Neural cell (in vitro differentiated cells): ENCODE data around the gene BNC2. TPM values are rescaled to one million over a fixed set of nuclear protein-coding genes. Genes with fewer than 3 reads are reported as not detected.

Source experiments
- H2AFZ ChIP-seq: fragments of 200-600, 300-800 bp; sonication (generic), shearing (Covaris generic); 2 replicates; pipeline ENCODE4 v1.6.0; 2014; ENCODE audit warnings: low read depth, mild to moderate bottlenecking, antibody characterized with exemption, low read length, moderate library complexity
- H3F3A ChIP-seq: fragments of 200-600 bp; shearing (Covaris generic); 2 replicates; pipeline ENCODE4 v1.6.1; 2016; ENCODE audit warnings: mild to moderate bottlenecking, moderate library complexity, mixed read lengths, antibody characterized with exemption, low read length; ENCODE audit not compliant: insufficient read depth, poor library complexity, severe bottlenecking
- H3K27ac ChIP-seq: fragments of 200-600, 300-800 bp; sonication (generic), shearing (Covaris generic); 2 replicates; pipeline ENCODE4 v1.5.1; 2014; ENCODE audit warnings: mild to moderate bottlenecking, low read length, moderate library complexity
- H3K27me3 ChIP-seq: fragments of 300-800, 200-600 bp; sonication (generic), shearing (Covaris generic); 2 replicates; pipeline ENCODE4 v1.6.0; 2014; ENCODE audit warnings: mild to moderate bottlenecking, low read depth, low read length, moderate library complexity; ENCODE audit not compliant: insufficient read depth
- H3K36me3 ChIP-seq: fragments of 300-800, 200-600 bp; sonication (generic), shearing (Covaris generic); 2 replicates; pipeline ENCODE4 v1.5.1; 2014; ENCODE audit warnings: mild to moderate bottlenecking, antibody characterized with exemption, low read length, moderate library complexity; ENCODE audit not compliant: insufficient read depth
- H3K4me2 ChIP-seq: fragments of 300-800, 200-600 bp; sonication (generic), shearing (Covaris generic); 2 replicates; pipeline ENCODE4 v1.6.0; 2014; ENCODE audit warnings: mild to moderate bottlenecking, low read length
- H3K4me3 ChIP-seq: fragments of 300-800, 200-600 bp; sonication (generic), shearing (Covaris generic); 2 replicates; pipeline ENCODE4 v1.5.1; 2014; ENCODE audit warnings: mild to moderate bottlenecking, low read length, moderate library complexity
- H3K79me2 ChIP-seq: fragments of 200-600 bp; shearing (Covaris generic); replicated peaks from 2 replicates; pipeline ENCODE4 v1.6.0; 2014; ENCODE audit warnings: mild to moderate bottlenecking, low read length, moderate library complexity; ENCODE audit not compliant: insufficient read depth
- H3K9ac ChIP-seq: fragments of 300-800, 200-600 bp; sonication (generic), shearing (Covaris generic); 2 replicates; pipeline ENCODE4 v1.6.1; 2016; ENCODE audit warnings: mild to moderate bottlenecking, low read length, mixed read lengths
- H3K9me2 ChIP-seq: fragments of 200-600 bp; shearing (Covaris generic); 2 replicates; pipeline ENCODE4 v1.6.1; 2016; ENCODE audit warnings: mild to moderate bottlenecking, low read length, mixed read lengths; ENCODE audit not compliant: insufficient read depth
- H3K9me3 ChIP-seq: fragments of 200-600, 300-800 bp; sonication (generic), shearing (Covaris generic); 2 replicates; pipeline ENCODE4 v1.6.1; 2016; ENCODE audit warnings: mild to moderate bottlenecking, mixed run types, low read length, moderate library complexity, mixed read lengths
- H4K20me1 ChIP-seq: fragments of 200-600 bp; shearing (Covaris generic); 2 replicates; pipeline ENCODE4 v1.6.1; 2016; ENCODE audit warnings: mild to moderate bottlenecking, mixed run types; ENCODE audit not compliant: insufficient read depth
- EP300 ChIP-seq: fragments of 450-650 bp; conservative IDR thresholded peaks from 2 replicates; pipeline ENCODE4 v1.6.1; 2014; ENCODE audit warnings: antibody characterized with exemption, mild to moderate bottlenecking, moderate library complexity; ENCODE audit not compliant: poor library complexity, severe bottlenecking
- EZH2 ChIP-seq: fragments of 200-600, 300-800 bp; shearing (Covaris generic), sonication (generic); IDR thresholded peaks from 2 replicates; pipeline ENCODE4 v1.6.1; 2014; ENCODE audit warnings: antibody characterized with exemption, low read length, borderline replicate concordance, mild to moderate bottlenecking; ENCODE audit not compliant: insufficient read depth, poor library complexity, severe bottlenecking
- MXI1 ChIP-seq: fragments of 450-650 bp; conservative IDR thresholded peaks from 2 replicates; pipeline ENCODE4 v1.6.1; 2014; ENCODE audit warnings: antibody characterized with exemption, mild to moderate bottlenecking; ENCODE audit not compliant: poor library complexity, severe bottlenecking
- POLR2AphosphoS5 ChIP-seq: IDR thresholded peaks from 2 replicates; pipeline ENCODE4 v1.6.1; 2012
- RAD21 ChIP-seq: fragments of 450-650 bp; conservative IDR thresholded peaks from 2 replicates; pipeline ENCODE4 v1.6.1; 2014; ENCODE audit warnings: antibody characterized with exemption, mild to moderate bottlenecking, moderate library complexity
- SMC3 ChIP-seq: fragments of 450-650 bp; conservative IDR thresholded peaks from 2 replicates; pipeline ENCODE4 v1.6.1; 2014; ENCODE audit warnings: antibody characterized with exemption, mild to moderate bottlenecking, moderate library complexity; ENCODE audit not compliant: poor library complexity
- TAF1 ChIP-seq: IDR thresholded peaks from 2 replicates; pipeline ENCODE4 v1.6.1; 2012; ENCODE audit warnings: low read depth
- polyA minus RNA-seq: library from RNA; depleted of rRNA, polyadenylated mRNA; stranded (reverse); fragments of >200 nt; gene quantifications from 2 replicates; pipeline ENCODE4 v1.2.3, GENCODE V29; 2014
- polyA plus RNA-seq: library from polyadenylated mRNA; depleted of rRNA; stranded (reverse); fragments of >200 nt; gene quantifications from 2 replicates; pipeline ENCODE4 v1.2.3, GENCODE V29; 2014
- TF ChIP-seq, protein P1 (sequence below): fragments of 450-650 bp; IDR thresholded peaks from 2 replicates; pipeline ENCODE4 v1.5.1; 2014; ENCODE audit warnings: antibody characterized with exemption, mild to moderate bottlenecking, moderate library complexity; ENCODE audit not compliant: poor library complexity, severe bottlenecking
- TF ChIP-seq, protein P2 (sequence below): IDR thresholded peaks from 2 replicates; pipeline ENCODE4 v1.6.1; 2012; ENCODE audit warnings: borderline replicate concordance

Gene BNC2, protein sequence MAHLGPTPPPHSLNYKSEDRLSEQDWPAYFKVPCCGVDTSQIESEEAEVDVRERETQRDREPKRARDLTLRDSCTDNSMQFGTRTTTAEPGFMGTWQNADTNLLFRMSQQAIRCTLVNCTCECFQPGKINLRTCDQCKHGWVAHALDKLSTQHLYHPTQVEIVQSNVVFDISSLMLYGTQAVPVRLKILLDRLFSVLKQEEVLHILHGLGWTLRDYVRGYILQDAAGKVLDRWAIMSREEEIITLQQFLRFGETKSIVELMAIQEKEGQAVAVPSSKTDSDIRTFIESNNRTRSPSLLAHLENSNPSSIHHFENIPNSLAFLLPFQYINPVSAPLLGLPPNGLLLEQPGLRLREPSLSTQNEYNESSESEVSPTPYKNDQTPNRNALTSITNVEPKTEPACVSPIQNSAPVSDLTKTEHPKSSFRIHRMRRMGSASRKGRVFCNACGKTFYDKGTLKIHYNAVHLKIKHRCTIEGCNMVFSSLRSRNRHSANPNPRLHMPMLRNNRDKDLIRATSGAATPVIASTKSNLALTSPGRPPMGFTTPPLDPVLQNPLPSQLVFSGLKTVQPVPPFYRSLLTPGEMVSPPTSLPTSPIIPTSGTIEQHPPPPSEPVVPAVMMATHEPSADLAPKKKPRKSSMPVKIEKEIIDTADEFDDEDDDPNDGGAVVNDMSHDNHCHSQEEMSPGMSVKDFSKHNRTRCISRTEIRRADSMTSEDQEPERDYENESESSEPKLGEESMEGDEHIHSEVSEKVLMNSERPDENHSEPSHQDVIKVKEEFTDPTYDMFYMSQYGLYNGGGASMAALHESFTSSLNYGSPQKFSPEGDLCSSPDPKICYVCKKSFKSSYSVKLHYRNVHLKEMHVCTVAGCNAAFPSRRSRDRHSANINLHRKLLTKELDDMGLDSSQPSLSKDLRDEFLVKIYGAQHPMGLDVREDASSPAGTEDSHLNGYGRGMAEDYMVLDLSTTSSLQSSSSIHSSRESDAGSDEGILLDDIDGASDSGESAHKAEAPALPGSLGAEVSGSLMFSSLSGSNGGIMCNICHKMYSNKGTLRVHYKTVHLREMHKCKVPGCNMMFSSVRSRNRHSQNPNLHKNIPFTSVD
- polyA plus RNA-seq (1.2 and 1.3 TPM in 2 replicates), polyA minus RNA-seq (4.9 and 8.1 TPM in 2 replicates)

DNA sequence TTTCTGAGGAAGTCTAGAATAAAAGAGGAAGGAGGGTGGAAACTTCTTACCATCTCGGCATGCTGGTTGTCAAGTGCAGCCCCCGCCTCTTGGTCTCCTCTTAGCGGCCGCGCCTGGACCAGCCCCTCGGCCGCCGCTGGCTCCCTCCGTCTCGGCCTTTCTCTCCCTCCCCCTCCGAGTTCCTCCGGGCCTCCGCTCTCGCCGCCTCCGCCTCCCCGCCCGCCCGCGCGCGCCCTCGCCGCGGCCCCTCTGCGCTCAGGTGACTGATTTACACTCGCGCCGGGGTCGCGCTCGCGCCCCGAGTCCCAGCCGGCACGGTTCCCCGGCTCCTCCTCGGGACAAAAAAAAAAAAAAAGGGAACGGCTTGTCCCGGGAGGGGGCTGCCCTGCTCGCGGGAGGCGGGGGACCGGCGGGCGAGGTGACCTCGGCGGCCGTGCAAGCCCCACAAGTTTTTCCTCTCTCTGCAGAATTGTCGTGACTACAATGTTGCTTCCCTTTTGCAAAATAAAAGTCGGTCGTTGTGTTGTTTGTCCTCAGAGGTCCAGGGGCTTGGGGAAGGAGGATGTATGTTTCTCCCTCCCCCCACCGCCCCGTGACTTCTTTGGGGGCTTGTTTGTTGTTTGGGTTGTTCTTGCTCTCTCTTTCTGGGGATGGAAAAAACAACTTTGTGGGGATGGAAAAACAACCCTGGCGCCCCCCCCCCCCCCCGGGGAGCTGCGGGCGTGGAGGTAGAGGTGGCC, at the start of gene BNC2:
Gene BNC2, minus strand, starts transcription at position 75 of the 740 bp plus-strand sequence. Its CDS starts 22 bp downstream, at position 53.
- H3F3A ChIP-seq: no peaks in the 10 kb centered on the region

DNA sequence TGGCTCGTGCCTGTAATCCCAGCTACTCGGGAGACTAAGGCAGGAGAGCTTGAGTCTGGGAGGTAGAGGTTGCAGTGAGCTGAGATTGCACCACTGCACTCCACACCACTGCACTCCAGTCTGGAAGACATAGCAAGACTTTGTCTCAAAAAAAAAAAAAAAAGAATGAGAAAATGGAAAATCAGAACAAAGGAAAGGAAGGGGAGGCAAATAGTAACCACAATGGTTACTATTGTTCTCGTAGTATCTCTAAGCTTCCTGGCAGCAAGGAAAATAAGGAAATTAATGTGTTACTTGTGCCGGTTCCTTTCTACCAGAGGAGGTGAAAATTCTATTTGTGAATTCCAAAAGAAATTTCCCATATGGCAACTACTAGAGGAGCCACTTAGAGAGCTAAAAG, 48.5 kb upstream of the BNC2 start:
- Histone ChIP-seq H3K9ac (no peak overlapping the region), H3K4me2 (no peak overlapping the region), H3K79me2 (no peaks in the 10 kb centered on the region), H2AFZ (no peak overlapping the region), H4K20me1 (no peaks in the 10 kb centered on the region), H3K27me3 (no peaks in the 10 kb centered on the region), H3K9me3 (no peaks in the 10 kb centered on the region), H3K27ac (no peak overlapping the region), H3F3A (no peaks in the 10 kb centered on the region), H3K4me3 (no peak overlapping the region), H3K36me3 (no peaks in the 10 kb centered on the region), H3K9me2 (no peaks in the 10 kb centered on the region)
- TF ChIP-seq POLR2AphosphoS5: no peak
- no peak for TF ChIP-seq TAF1
- no peak for TF ChIP-seq EP300
- TF ChIP-seq, protein P1, sequence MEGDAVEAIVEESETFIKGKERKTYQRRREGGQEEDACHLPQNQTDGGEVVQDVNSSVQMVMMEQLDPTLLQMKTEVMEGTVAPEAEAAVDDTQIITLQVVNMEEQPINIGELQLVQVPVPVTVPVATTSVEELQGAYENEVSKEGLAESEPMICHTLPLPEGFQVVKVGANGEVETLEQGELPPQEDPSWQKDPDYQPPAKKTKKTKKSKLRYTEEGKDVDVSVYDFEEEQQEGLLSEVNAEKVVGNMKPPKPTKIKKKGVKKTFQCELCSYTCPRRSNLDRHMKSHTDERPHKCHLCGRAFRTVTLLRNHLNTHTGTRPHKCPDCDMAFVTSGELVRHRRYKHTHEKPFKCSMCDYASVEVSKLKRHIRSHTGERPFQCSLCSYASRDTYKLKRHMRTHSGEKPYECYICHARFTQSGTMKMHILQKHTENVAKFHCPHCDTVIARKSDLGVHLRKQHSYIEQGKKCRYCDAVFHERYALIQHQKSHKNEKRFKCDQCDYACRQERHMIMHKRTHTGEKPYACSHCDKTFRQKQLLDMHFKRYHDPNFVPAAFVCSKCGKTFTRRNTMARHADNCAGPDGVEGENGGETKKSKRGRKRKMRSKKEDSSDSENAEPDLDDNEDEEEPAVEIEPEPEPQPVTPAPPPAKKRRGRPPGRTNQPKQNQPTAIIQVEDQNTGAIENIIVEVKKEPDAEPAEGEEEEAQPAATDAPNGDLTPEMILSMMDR: no peak
- TF ChIP-seq MXI1: no peak
- no peak for TF ChIP-seq RAD21
- TF ChIP-seq, protein P2, sequence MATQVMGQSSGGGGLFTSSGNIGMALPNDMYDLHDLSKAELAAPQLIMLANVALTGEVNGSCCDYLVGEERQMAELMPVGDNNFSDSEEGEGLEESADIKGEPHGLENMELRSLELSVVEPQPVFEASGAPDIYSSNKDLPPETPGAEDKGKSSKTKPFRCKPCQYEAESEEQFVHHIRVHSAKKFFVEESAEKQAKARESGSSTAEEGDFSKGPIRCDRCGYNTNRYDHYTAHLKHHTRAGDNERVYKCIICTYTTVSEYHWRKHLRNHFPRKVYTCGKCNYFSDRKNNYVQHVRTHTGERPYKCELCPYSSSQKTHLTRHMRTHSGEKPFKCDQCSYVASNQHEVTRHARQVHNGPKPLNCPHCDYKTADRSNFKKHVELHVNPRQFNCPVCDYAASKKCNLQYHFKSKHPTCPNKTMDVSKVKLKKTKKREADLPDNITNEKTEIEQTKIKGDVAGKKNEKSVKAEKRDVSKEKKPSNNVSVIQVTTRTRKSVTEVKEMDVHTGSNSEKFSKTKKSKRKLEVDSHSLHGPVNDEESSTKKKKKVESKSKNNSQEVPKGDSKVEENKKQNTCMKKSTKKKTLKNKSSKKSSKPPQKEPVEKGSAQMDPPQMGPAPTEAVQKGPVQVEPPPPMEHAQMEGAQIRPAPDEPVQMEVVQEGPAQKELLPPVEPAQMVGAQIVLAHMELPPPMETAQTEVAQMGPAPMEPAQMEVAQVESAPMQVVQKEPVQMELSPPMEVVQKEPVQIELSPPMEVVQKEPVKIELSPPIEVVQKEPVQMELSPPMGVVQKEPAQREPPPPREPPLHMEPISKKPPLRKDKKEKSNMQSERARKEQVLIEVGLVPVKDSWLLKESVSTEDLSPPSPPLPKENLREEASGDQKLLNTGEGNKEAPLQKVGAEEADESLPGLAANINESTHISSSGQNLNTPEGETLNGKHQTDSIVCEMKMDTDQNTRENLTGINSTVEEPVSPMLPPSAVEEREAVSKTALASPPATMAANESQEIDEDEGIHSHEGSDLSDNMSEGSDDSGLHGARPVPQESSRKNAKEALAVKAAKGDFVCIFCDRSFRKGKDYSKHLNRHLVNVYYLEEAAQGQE: no peak
- TF ChIP-seq EZH2: no peak
- no peak for TF ChIP-seq SMC3

More for the DNA sequence above, at the start of gene BNC2:
- H3K36me3 ChIP-seq: no peaks in the 10 kb centered on the region
- H3K9ac ChIP-seq: peak within 1 kb of the TSS; percentile 35
- no peaks in the 10 kb centered on the region for H4K20me1 ChIP-seq
- no peaks in the 10 kb centered on the region for H3K9me2 ChIP-seq
- no peak within 1 kb of the TSS for H3K27ac ChIP-seq
- no peak within 1 kb of the TSS for H2AFZ ChIP-seq
- peak within 1 kb of the TSS; percentile 69 for H3K4me2 ChIP-seq
- H3K4me3 ChIP-seq: peak within 1 kb of the TSS; percentile 73
- no peaks in the 10 kb centered on the region for H3K79me2 ChIP-seq
- TF ChIP-seq EZH2 (no peak), POLR2AphosphoS5 (no peak), RAD21 (peak; percentile 12)
- TF ChIP-seq, protein P1: peak; percentile 18
- H3K27me3 ChIP-seq: peaks cover 72% of the 10 kb centered on the region
- no peaks in the 10 kb centered on the region for H3K9me3 ChIP-seq
